ENCODE measurements around the gene RELN. TPM values are rescaled to one million over a fixed set of nuclear protein-coding genes. Genes with fewer than 3 reads are reported as not detected.

Gene RELN
- total RNA-seq, 1 experiment from 2014 or later = 0.10 TPM

DNA sequence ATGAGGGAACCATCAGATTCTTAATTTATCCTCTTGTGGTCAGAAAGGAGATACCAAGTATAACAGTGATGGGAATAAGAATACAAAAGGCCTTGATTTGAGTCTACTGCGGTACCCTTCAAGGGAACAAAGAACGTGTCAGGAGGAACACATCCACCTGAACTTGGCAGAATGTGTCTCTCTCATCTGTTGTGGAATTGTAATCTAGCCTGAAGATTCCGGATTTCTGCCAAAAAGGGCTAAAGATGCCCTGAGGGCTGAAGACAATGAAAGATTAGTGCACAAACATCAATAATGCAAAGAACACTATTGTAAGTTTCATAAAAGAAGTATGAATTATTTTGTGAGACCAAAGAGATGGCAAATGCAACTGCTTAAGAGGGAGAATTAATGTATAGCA is 134.8 kb downstream of the RELN start:
- H3K36me3 ChIP-seq (ENCODE audit: control insufficient read depth, insufficient read depth, low read length) = no peaks in the 10 kb centered on the region
- in situ Hi-C loops (cut with HindIII; ENCODE audit: low pct_unique_long_range_greater_than_20kb, low sequenced_read_pairs) (no loop called here), intact Hi-C loops (cut with micrococcal nuclease; ENCODE audit: unreplicated experiment) (no loop called here)
- H3K27ac ChIP-seq (ENCODE audit: low read length) = no peak overlapping the region
- TF ChIP-seq POLR2AphosphoS5 (IDR thresholded peaks at IDR 0.05; ENCODE audit: low read depth, low read length) (no peak), TCF7L2 (IDR thresholded peaks at IDR 0.05; ENCODE audit: low read depth, low read length) (no peak), SIN3A (IDR thresholded peaks at IDR 0.05; ENCODE audit: borderline replicate concordance, insufficient read depth, low read depth, low read length) (no peak)
- TF ChIP-seq, protein P1, sequence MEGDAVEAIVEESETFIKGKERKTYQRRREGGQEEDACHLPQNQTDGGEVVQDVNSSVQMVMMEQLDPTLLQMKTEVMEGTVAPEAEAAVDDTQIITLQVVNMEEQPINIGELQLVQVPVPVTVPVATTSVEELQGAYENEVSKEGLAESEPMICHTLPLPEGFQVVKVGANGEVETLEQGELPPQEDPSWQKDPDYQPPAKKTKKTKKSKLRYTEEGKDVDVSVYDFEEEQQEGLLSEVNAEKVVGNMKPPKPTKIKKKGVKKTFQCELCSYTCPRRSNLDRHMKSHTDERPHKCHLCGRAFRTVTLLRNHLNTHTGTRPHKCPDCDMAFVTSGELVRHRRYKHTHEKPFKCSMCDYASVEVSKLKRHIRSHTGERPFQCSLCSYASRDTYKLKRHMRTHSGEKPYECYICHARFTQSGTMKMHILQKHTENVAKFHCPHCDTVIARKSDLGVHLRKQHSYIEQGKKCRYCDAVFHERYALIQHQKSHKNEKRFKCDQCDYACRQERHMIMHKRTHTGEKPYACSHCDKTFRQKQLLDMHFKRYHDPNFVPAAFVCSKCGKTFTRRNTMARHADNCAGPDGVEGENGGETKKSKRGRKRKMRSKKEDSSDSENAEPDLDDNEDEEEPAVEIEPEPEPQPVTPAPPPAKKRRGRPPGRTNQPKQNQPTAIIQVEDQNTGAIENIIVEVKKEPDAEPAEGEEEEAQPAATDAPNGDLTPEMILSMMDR (IDR thresholded peaks at IDR 0.05) = no peak
- TF ChIP-seq, protein P2, sequence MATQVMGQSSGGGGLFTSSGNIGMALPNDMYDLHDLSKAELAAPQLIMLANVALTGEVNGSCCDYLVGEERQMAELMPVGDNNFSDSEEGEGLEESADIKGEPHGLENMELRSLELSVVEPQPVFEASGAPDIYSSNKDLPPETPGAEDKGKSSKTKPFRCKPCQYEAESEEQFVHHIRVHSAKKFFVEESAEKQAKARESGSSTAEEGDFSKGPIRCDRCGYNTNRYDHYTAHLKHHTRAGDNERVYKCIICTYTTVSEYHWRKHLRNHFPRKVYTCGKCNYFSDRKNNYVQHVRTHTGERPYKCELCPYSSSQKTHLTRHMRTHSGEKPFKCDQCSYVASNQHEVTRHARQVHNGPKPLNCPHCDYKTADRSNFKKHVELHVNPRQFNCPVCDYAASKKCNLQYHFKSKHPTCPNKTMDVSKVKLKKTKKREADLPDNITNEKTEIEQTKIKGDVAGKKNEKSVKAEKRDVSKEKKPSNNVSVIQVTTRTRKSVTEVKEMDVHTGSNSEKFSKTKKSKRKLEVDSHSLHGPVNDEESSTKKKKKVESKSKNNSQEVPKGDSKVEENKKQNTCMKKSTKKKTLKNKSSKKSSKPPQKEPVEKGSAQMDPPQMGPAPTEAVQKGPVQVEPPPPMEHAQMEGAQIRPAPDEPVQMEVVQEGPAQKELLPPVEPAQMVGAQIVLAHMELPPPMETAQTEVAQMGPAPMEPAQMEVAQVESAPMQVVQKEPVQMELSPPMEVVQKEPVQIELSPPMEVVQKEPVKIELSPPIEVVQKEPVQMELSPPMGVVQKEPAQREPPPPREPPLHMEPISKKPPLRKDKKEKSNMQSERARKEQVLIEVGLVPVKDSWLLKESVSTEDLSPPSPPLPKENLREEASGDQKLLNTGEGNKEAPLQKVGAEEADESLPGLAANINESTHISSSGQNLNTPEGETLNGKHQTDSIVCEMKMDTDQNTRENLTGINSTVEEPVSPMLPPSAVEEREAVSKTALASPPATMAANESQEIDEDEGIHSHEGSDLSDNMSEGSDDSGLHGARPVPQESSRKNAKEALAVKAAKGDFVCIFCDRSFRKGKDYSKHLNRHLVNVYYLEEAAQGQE (IDR thresholded peaks at IDR 0.05; ENCODE audit: insufficient read depth in 1 of 2, low read depth in 2 of 2, low read length in 1 of 2) = no peak
- no TSS peak for BruUV-seq (replicated peaks)
- H3K9me3 ChIP-seq (ENCODE audit: control insufficient read depth, insufficient read depth, low read depth, low read length) = no peaks in the 10 kb centered on the region
- ChIA-PET POLR2A (no interaction called here), CTCF (no interaction called here)
- H3K4me3 ChIP-seq (ENCODE audit: low read depth in 2 of 2, low read length in 2 of 2) = no peak overlapping the region
- DNase-seq (ENCODE audit: low read depth, low spot score) (no peak), ATAC-seq (no peak)
- H3K27me3 ChIP-seq (ENCODE audit: control insufficient read depth, insufficient read depth, low read length) = no peaks in the 10 kb centered on the region
- no peaks in the 10 kb centered on the region for H3K4me1 ChIP-seq (ENCODE audit: control insufficient read depth, insufficient read depth, low read length)

DNA sequence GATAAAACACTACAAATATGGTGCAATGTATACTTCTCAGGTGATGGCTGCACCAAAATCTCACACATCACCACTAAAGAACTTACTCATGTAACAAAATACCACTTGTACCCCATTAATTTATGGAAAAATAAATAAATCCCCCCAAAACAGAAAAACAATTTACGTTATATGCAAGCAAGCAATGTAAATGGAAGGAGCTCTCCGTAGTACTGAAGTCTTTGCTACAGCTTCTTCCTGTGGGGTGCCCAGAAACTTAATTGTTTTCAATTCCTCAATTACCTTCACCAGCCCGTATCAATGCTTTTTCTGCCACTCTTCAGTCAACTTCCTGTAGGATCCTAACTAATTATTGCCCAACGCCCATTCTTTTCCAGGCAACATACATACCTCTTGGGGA is 138.1 kb downstream of the RELN start:
- Histone ChIP-seq H3K27me3 (ENCODE audit: control insufficient read depth, insufficient read depth, low read length) (no peaks in the 10 kb centered on the region), H3K36me3 (ENCODE audit: control insufficient read depth, insufficient read depth, low read length) (no peaks in the 10 kb centered on the region), H3K4me1 (ENCODE audit: control insufficient read depth, insufficient read depth, low read length) (no peaks in the 10 kb centered on the region), H3K9me3 (ENCODE audit: control insufficient read depth, insufficient read depth, low read depth, low read length) (no peaks in the 10 kb centered on the region), H3K4me3 (ENCODE audit: low read depth in 2 of 2, low read length in 2 of 2) (no peak overlapping the region), H3K27ac (ENCODE audit: low read length) (no peak overlapping the region)
- DNase-seq (ENCODE audit: low read depth, low spot score) (no peak), ATAC-seq (no peak)
- CTCF ChIA-PET = no interaction called here
- intact Hi-C loops (cut with micrococcal nuclease; ENCODE audit: unreplicated experiment) = loop anchor here (1.0 kb wide), 1 partner anchor 20 kb away; no protein-coding TSS in a partner anchor
- POLR2A ChIA-PET = no interaction called here
- in situ Hi-C loops (cut with HindIII; ENCODE audit: low pct_unique_long_range_greater_than_20kb, low sequenced_read_pairs) = no loop called here
- TF ChIP-seq, protein P2 (IDR thresholded peaks at IDR 0.05; ENCODE audit: insufficient read depth in 1 of 2, low read depth in 2 of 2, low read length in 1 of 2) = peak; percentile 57 to 81; a peak in 2 of 4 replicates
- no peak for TF ChIP-seq TCF7L2 (IDR thresholded peaks at IDR 0.05; ENCODE audit: low read depth, low read length)
- no TSS peak for BruUV-seq (replicated peaks)

Data from Panc1 (cell line).